GM23338 (cell line): ENCODE measurements around the gene CCDC82. TPM values are rescaled to one million over a fixed set of nuclear protein-coding genes. Genes with fewer than 3 reads are reported as not detected.

ENCODE experiments used
- ATAC-seq: fragments of 200-7000 bp; cut with Tn5 transposase; 3 replicates; pipeline ENCODE4 v1.9.1; 2020
- DNase-seq: peaks from one replicate; pipeline ENCODE4 v3.0.0-alpha.2; 2015; ENCODE audit warnings: low spot score
- H2AFZ ChIP-seq: fragments of 200-600 bp; sonication (generic); 2 replicates; pipeline ENCODE4 v1.8.0; 2016; ENCODE audit warnings: antibody characterized with exemption, mild to moderate bottlenecking, moderate library complexity
- H3F3A ChIP-seq: fragments of 200-600 bp; sonication (generic); replicated peaks from 2 replicates; pipeline ENCODE4 v1.8.0; 2017; ENCODE audit warnings: antibody characterized with exemption, mixed run types, low read depth
- H3K27ac ChIP-seq: fragments of 200-600 bp; sonication (generic); 2 replicates; pipeline ENCODE4 v1.6.1; 2016; ENCODE audit warnings: low read depth
- H3K27me3 ChIP-seq: fragments of 200-600 bp; sonication (generic); 2 replicates; pipeline ENCODE4 v1.8.0; 2016; ENCODE audit warnings: mild to moderate bottlenecking, mixed run types, moderate library complexity; ENCODE audit not compliant: insufficient read depth
- H3K36me3 ChIP-seq: fragments of 200-600 bp; sonication (generic); 2 replicates; pipeline ENCODE4 v1.8.0; 2016; ENCODE audit warnings: mild to moderate bottlenecking; ENCODE audit not compliant: insufficient read depth
- H3K4me1 ChIP-seq: fragments of 200-600 bp; sonication (generic); 2 replicates; pipeline ENCODE4 v1.8.0; 2016; ENCODE audit warnings: mild to moderate bottlenecking, moderate library complexity; ENCODE audit not compliant: insufficient read depth
- H3K4me2 ChIP-seq: fragments of 200-600 bp; sonication (generic); 2 replicates; pipeline ENCODE4 v1.7.1; 2017; ENCODE audit warnings: mixed run types
- H3K4me3 ChIP-seq: fragments of 200-600 bp; sonication (generic); 2 replicates; pipeline ENCODE4 v1.6.1; 2016; ENCODE audit warnings: mixed run types
- H3K79me2 ChIP-seq: fragments of 200-600 bp; sonication (generic); replicated peaks from 2 replicates; pipeline ENCODE4 v1.8.0; 2017; ENCODE audit warnings: mild to moderate bottlenecking; ENCODE audit not compliant: insufficient read depth
- H3K9me2 ChIP-seq: fragments of 200-600 bp; sonication (generic); 2 replicates; pipeline ENCODE4 v1.8.0; 2017; ENCODE audit not compliant: insufficient read depth
- H4K20me1 ChIP-seq: fragments of 200-600 bp; sonication (generic); replicated peaks from 2 replicates; pipeline ENCODE4 v1.8.0; 2017; ENCODE audit warnings: mild to moderate bottlenecking; ENCODE audit not compliant: insufficient read depth
- H3K27ac Mint-ChIP-seq: 2 replicates; pipeline ENCODE4 v1.8.0; 2020; ENCODE audit warnings: inconsistent platforms, mild to moderate bottlenecking, moderate library complexity, mixed read lengths
- H3K27me3 Mint-ChIP-seq: 3 replicates; pipeline ENCODE4 v1.8.0; 2022; ENCODE audit warnings: low read depth, mild to moderate bottlenecking, moderate library complexity, mixed read lengths, inconsistent platforms; ENCODE audit not compliant: insufficient read depth, poor library complexity
- H3K36me3 Mint-ChIP-seq: 3 replicates; pipeline ENCODE4 v1.8.0; 2021; ENCODE audit warnings: low read depth, mild to moderate bottlenecking, inconsistent platforms, moderate library complexity, mixed read lengths
- H3K4me1 Mint-ChIP-seq: 3 replicates; pipeline ENCODE4 v1.8.0; 2020; ENCODE audit warnings: mild to moderate bottlenecking, inconsistent platforms, mixed read lengths
- H3K4me3 Mint-ChIP-seq: 3 replicates; pipeline ENCODE4 v1.8.0; 2021; ENCODE audit warnings: moderate library complexity, mild to moderate bottlenecking, inconsistent platforms, mixed read lengths
- H3K9me3 Mint-ChIP-seq: 3 replicates; pipeline ENCODE4 v1.8.0; 2020; ENCODE audit warnings: moderate library complexity, mild to moderate bottlenecking, inconsistent platforms, mixed read lengths
- CTCF ChIP-seq, 2 experiments: fragments of 200-600 bp in 1 of 2; sonication (generic) in 1 of 2; conservative IDR thresholded peaks; 2 replicates each; pipeline versions ENCODE4 v1.5.1 to v1.6.1; 2016 to 2017; ENCODE audit warnings: antibody characterized with exemption in 2 of 2, low read depth in 2 of 2, mild to moderate bottlenecking in 2 of 2, moderate library complexity in 1 of 2
- EZH2 ChIP-seq: fragments of 200-600 bp; sonication (generic); IDR thresholded peaks from one replicate; pipeline ENCODE4 v1.8.0; 2017; ENCODE audit warnings: antibody characterized with exemption, mild to moderate bottlenecking, low read depth; ENCODE audit not compliant: unreplicated experiment
- EZH2phosphoT487 ChIP-seq: fragments of 200-600 bp; sonication (generic); IDR thresholded peaks from one replicate; pipeline ENCODE4 v1.8.1; 2018; ENCODE audit warnings: antibody characterized with exemption; ENCODE audit not compliant: unreplicated experiment
- JUNB ChIP-seq: IDR thresholded peaks from one replicate; pipeline ENCODE4 v1.6.1; 2016; ENCODE audit warnings: antibody characterized with exemption; ENCODE audit not compliant: unreplicated experiment
- NANOG ChIP-seq: IDR thresholded peaks from 2 replicates; pipeline ENCODE4 v1.6.1; 2016; ENCODE audit warnings: antibody characterized with exemption, borderline replicate concordance
- POLR2AphosphoS5 ChIP-seq: IDR thresholded peaks from 2 replicates; pipeline ENCODE4 v1.6.1; 2016; ENCODE audit warnings: antibody characterized with exemption, low read depth
- REST ChIP-seq: IDR thresholded peaks from one replicate; pipeline ENCODE4 v1.6.1; 2018; ENCODE audit warnings: antibody characterized with exemption; ENCODE audit not compliant: unreplicated experiment
- STAT1 ChIP-seq: IDR thresholded peaks from one replicate; pipeline ENCODE4 v1.6.1; 2016; ENCODE audit warnings: antibody characterized with exemption; ENCODE audit not compliant: unreplicated experiment
- polyA plus RNA-seq: library from polyadenylated mRNA; unstranded; fragments of >200 nt; fragmentation: Nextera tagmentation; extraction: Ambion mirVana; gene quantifications from 2 replicates; pipeline ENCODE4 v1.2.1, GENCODE V29; 2016
- total RNA-seq: library from RNA; depleted of rRNA; stranded (reverse); fragments of >200 nt; shearing (Covaris generic); gene quantifications from 2 replicates; pipeline ENCODE4 v1.2.3, GENCODE V29; 2014
- TF ChIP-seq, protein P1 (sequence below): IDR thresholded peaks from 2 replicates; pipeline ENCODE4 v1.6.1; 2016; ENCODE audit warnings: antibody characterized with exemption
- TF ChIP-seq, protein P2 (sequence below): fragments of 250-450 bp; sonication (Bioruptor Pico); IDR thresholded peaks from 2 replicates; pipeline ENCODE4 v1.5.0; 2020; ENCODE audit warnings: mild to moderate bottlenecking, moderate library complexity

Gene CCDC82
- total and polyA plus RNA-seq, 2 experiments from 2014 or later: 15.7 to 45.8 TPM

DNA sequence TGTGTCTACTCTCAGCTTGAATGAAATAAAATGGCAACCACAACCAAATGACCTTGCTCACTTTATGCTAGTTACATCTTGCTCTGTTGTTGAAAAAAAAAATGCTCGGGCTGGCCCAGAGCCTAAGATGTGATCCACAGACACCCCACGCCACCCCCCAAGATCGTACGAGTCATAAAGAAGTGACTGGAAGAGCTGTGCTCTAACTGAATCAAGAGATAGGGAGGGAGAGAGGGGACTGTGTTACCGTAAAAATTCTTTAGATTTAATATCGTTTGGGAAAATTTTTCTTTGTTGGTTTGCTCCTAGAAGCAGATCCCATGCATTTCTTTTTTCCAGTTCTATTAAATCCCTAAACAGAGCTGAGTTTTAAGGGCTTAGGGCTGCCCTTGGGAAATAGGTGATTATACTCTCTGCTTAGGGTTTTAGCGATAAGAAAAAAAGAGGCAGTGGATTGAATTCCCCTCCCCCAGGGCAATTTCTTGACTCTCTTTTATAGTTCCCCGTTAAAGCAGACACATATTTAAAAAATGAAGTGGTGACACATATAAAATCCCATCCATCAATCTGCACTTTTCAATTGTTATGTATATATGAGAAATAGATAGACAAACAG lies 61.2 kb downstream of the CCDC82 start:
- H3K9me2 ChIP-seq: peaks cover 9% of the 10 kb centered on the region; the same call in 1 of the 2 replicates
- Mint-ChIP-seq H3K36me3 (no peaks in the 10 kb centered on the region), H3K27me3 (no peaks in the 10 kb centered on the region), H3K27ac (peak overlapping the region; percentile 60; the same call in 1 of the 2 replicates), H3K4me3 (no peak overlapping the region), H3K4me1 (peaks cover 67% of the 10 kb centered on the region), H3K9me3 (no peaks in the 10 kb centered on the region)
- H4K20me1 ChIP-seq: no peaks in the 10 kb centered on the region
- ATAC-seq: no peak
- no peak overlapping the region for H3K27ac ChIP-seq
- no peak for DNase-seq
- no peak for TF ChIP-seq CTCF (conservative IDR thresholded peaks at IDR 0.05; ENCODE audit: low read depth in 2 of 2)
- no peak for TF ChIP-seq EZH2
- no peak for TF ChIP-seq NANOG
- TF ChIP-seq POLR2AphosphoS5: no peak
- TF ChIP-seq JUNB: no peak
- TF ChIP-seq EZH2phosphoT487: no peak
- TF ChIP-seq, protein P1, sequence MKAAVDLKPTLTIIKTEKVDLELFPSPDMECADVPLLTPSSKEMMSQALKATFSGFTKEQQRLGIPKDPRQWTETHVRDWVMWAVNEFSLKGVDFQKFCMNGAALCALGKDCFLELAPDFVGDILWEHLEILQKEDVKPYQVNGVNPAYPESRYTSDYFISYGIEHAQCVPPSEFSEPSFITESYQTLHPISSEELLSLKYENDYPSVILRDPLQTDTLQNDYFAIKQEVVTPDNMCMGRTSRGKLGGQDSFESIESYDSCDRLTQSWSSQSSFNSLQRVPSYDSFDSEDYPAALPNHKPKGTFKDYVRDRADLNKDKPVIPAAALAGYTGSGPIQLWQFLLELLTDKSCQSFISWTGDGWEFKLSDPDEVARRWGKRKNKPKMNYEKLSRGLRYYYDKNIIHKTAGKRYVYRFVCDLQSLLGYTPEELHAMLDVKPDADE: no peak
- TF ChIP-seq REST: no peak
- TF ChIP-seq, protein P2, sequence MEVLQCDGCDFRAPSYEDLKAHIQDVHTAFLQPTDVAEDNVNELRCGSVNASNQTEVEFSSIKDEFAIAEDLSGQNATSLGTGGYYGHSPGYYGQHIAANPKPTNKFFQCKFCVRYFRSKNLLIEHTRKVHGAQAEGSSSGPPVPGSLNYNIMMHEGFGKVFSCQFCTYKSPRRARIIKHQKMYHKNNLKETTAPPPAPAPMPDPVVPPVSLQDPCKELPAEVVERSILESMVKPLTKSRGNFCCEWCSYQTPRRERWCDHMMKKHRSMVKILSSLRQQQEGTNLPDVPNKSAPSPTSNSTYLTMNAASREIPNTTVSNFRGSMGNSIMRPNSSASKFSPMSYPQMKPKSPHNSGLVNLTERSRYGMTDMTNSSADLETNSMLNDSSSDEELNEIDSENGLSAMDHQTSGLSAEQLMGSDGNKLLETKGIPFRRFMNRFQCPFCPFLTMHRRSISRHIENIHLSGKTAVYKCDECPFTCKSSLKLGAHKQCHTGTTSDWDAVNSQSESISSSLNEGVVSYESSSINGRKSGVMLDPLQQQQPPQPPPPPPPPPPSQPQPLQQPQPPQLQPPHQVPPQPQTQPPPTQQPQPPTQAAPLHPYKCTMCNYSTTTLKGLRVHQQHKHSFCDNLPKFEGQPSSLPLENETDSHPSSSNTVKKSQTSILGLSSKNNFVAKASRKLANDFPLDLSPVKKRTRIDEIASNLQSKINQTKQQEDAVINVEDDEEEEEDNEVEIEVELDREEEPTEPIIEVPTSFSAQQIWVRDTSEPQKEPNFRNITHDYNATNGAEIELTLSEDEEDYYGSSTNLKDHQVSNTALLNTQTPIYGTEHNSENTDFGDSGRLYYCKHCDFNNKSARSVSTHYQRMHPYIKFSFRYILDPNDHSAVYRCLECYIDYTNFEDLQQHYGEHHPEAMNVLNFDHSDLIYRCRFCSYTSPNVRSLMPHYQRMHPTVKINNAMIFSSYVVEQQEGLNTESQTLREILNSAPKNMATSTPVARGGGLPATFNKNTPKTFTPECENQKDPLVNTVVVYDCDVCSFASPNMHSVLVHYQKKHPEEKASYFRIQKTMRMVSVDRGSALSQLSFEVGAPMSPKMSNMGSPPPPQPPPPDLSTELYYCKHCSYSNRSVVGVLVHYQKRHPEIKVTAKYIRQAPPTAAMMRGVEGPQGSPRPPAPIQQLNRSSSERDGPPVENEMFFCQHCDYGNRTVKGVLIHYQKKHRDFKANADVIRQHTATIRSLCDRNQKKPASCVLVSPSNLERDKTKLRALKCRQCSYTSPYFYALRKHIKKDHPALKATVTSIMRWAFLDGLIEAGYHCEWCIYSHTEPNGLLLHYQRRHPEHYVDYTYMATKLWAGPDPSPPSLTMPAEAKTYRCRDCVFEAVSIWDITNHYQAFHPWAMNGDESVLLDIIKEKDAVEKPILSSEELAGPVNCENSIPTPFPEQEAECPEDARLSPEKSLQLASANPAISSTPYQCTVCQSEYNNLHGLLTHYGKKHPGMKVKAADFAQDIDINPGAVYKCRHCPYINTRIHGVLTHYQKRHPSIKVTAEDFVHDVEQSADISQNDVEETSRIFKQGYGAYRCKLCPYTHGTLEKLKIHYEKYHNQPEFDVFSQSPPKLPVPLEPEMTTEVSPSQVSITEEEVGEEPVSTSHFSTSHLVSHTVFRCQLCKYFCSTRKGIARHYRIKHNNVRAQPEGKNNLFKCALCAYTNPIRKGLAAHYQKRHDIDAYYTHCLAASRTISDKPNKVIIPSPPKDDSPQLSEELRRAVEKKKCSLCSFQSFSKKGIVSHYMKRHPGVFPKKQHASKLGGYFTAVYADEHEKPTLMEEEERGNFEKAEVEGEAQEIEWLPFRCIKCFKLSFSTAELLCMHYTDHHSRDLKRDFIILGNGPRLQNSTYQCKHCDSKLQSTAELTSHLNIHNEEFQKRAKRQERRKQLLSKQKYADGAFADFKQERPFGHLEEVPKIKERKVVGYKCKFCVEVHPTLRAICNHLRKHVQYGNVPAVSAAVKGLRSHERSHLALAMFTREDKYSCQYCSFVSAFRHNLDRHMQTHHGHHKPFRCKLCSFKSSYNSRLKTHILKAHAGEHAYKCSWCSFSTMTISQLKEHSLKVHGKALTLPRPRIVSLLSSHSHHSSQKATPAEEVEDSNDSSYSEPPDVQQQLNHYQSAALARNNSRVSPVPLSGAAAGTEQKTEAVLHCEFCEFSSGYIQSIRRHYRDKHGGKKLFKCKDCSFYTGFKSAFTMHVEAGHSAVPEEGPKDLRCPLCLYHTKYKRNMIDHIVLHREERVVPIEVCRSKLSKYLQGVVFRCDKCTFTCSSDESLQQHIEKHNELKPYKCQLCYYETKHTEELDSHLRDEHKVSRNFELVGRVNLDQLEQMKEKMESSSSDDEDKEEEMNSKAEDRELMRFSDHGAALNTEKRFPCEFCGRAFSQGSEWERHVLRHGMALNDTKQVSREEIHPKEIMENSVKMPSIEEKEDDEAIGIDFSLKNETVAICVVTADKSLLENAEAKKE: no peak
- no peak for TF ChIP-seq STAT1
- H3K4me1 ChIP-seq: peaks cover 77% of the 10 kb centered on the region
- no peaks in the 10 kb centered on the region for H3F3A ChIP-seq
- no peaks in the 10 kb centered on the region for H3K27me3 ChIP-seq
- no peaks in the 10 kb centered on the region for H3K36me3 ChIP-seq
- 0 out of 2 replicates have a peak overlapping the region, but pooled peaks have one; percentile 6 for H3K4me2 ChIP-seq
- H2AFZ ChIP-seq: no peak overlapping the region
- no peak overlapping the region for H3K4me3 ChIP-seq
- H3K79me2 ChIP-seq: peaks cover 61% of the 10 kb centered on the region
